Measurements from ENCODE around the gene GULP1. TPM values are rescaled to one million over a fixed set of nuclear protein-coding genes. Genes with fewer than 3 reads are reported as not detected.

The GULP1 gene
- total RNA-seq, 4 donors from 2014 or later = 27.1 to 49.0 (median 36.8) TPM

DNA sequence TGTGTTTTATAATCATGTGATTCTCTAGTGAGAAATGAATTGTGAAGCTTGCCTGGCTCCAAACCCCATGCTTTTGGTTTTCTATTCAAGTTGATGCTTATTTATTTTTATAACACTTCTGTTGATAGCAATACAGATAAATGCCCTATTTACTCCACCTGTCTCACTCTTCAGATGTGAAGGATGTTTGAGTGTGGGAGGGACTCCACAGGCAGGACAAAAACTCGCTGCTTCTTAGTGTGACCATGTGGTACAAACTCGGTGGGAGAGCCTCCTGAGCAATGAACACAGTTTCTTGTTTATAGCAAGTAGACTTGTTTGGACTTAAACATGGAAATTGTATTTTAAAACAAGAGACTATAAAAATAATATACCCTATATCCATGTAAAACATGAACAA lies 219.7 kb downstream of the GULP1 start:
- H3K27me3 ChIP-seq = no peaks in the 10 kb centered on the region
- intact Hi-C loops (cut with DNase I) = loop anchor here (5.0 to 10.0 kb wide), 2 partner anchors 219 to 1017 kb away; partner anchors contain the start of gene GULP1
- no peak overlapping the region for H3K27ac ChIP-seq (replicated peaks in 1 of 4)
- H3K4me3 ChIP-seq = no peak overlapping the region
- DNase-seq (ENCODE audit: extremely low spot score) = no peak
- peaks cover 0 to 8% (median 0%) of the 10 kb centered on the region in 4 donors for H3K4me1 ChIP-seq
- TF ChIP-seq, protein P1, sequence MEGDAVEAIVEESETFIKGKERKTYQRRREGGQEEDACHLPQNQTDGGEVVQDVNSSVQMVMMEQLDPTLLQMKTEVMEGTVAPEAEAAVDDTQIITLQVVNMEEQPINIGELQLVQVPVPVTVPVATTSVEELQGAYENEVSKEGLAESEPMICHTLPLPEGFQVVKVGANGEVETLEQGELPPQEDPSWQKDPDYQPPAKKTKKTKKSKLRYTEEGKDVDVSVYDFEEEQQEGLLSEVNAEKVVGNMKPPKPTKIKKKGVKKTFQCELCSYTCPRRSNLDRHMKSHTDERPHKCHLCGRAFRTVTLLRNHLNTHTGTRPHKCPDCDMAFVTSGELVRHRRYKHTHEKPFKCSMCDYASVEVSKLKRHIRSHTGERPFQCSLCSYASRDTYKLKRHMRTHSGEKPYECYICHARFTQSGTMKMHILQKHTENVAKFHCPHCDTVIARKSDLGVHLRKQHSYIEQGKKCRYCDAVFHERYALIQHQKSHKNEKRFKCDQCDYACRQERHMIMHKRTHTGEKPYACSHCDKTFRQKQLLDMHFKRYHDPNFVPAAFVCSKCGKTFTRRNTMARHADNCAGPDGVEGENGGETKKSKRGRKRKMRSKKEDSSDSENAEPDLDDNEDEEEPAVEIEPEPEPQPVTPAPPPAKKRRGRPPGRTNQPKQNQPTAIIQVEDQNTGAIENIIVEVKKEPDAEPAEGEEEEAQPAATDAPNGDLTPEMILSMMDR (IDR thresholded peaks at IDR 0.05) = no peak
- TF ChIP-seq EP300 (IDR thresholded peaks at IDR 0.05) = no peak
- TF ChIP-seq POLR2AphosphoS5 (IDR thresholded peaks at IDR 0.05) = no peak
- no peak for TF ChIP-seq POLR2A (IDR thresholded peaks at IDR 0.05; ENCODE audit: low read depth)
- H3K9me3 ChIP-seq = no peaks in the 10 kb centered on the region
- WGBS = 83% methylated on average over 2 of the region's 2 CpGs
- no peaks in the 10 kb centered on the region for H3K36me3 ChIP-seq

DNA sequence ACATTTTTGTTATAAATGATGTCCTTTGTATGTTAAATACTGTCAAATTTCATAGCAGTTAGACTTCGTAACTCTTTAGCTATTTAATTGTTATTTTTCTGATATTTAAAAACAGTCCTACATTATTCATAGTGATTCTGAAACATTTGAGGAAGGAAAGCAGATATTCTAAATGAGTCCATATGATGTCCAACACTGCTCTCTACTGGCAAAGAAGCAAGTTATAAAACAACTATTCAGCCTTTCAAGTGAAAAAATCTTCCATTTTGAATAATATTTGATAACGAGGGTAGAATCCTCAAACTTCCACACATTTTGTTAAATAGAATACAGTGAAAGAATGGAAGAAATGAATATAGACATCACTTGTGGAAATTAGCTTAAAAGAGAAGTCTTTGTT lies 220.8 kb downstream of the GULP1 start:
- Histone ChIP-seq H3K4me3 (no peak overlapping the region), H3K36me3 (no peaks in the 10 kb centered on the region), H3K4me1 (peaks cover 0 to 5% (median 2%) of the 10 kb centered on the region in 4 donors), H3K27me3 (no peaks in the 10 kb centered on the region), H3K9me3 (no peaks in the 10 kb centered on the region), H3K27ac (replicated peaks in 1 of 4) (no peak overlapping the region)
- 6% methylated on average over 2 of the region's 2 CpGs for WGBS
- intact Hi-C loops (cut with DNase I) = loop anchor here (5.0 to 10.0 kb wide), 2 partner anchors 220 to 1018 kb away; partner anchors contain the start of gene GULP1
- DNase-seq (ENCODE audit: extremely low spot score) = no peak
- TF ChIP-seq POLR2A (IDR thresholded peaks at IDR 0.05; ENCODE audit: low read depth) = no peak
- TF ChIP-seq, protein P1 (IDR thresholded peaks at IDR 0.05) = peak; percentile 48 to 53 (median 52)

DNA sequence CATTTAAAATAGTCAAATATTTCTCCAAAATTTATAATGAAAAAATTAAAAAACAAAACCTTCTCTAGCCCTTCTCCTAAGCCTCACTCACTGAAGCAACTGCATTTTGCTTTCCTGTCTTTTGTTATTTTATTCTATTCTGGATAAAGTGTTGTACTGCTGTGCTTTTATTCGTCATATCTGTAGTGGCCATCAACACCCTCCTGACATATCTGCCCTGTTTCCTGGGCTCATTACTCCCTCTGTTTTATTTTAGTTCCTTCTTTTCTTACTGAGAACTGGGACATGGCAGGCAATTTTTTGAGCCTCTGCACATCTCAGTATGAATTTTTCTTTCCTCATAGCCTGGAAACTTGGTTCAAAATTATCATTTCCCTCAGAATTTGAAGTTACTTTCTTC lies 224.2 kb downstream of the GULP1 start:
- Histone ChIP-seq H3K36me3 (no peaks in the 10 kb centered on the region), H3K27ac (replicated peaks in 1 of 4) (no peak overlapping the region), H3K27me3 (no peaks in the 10 kb centered on the region), H3K4me3 (no peak overlapping the region), H3K4me1 (peaks cover 4 to 25% (median 21%) of the 10 kb centered on the region in 4 donors), H3K9me3 (no peaks in the 10 kb centered on the region)
- TF ChIP-seq, protein P1 (IDR thresholded peaks at IDR 0.05) = no peak
- TF ChIP-seq POLR2A (IDR thresholded peaks at IDR 0.05; ENCODE audit: low read depth) = no peak
- no peak for TF ChIP-seq EP300 (IDR thresholded peaks at IDR 0.05)
- no peak for TF ChIP-seq POLR2AphosphoS5 (IDR thresholded peaks at IDR 0.05)
- DNase-seq (ENCODE audit: extremely low spot score) = no peak
- WGBS = 76% methylated on average over 1 of the region's 1 CpG
- intact Hi-C loops (cut with DNase I) = loop anchor here (10.0 kb wide), 1 partner anchor 1021 kb away; no protein-coding TSS in a partner anchor

DNA sequence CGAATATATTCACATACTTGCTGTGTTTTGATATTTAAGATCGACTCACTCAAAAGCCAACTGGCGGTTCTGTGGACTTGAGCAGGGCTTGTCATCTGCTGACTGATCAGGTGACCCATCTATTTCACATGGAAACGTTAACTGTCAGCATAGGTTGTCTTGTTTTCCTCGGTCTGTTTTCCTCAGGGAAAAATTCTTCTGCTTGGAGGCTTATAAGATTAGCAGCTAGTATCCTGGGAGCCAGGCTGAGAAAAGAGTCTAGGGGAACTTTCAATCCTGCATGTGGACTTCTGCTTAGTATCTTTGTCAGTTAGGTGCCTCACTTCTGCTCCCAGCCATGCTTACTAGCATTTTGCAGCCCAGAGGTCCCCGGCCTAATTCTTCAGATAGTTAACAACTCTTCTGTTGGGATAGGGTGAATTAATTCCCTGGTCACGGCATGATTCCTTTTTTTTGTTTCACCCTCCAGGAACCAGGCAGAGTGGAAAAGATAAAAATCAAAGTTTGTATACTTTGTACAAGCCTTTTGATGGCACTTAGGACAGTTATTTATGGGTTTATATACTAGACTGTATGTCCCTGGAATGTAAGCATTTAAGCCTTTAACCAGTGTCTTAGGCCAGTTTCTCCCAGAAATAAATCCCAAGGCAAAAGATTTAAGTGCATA lies 226.0 kb downstream of the GULP1 start:
- H3K4me1 ChIP-seq = peaks cover 4 to 25% (median 20%) of the 10 kb centered on the region in 4 donors
- no peak for DNase-seq (ENCODE audit: extremely low spot score)
- 74% methylated on average over 7 of the region's 7 CpGs for WGBS
- H3K4me3 ChIP-seq = no peak overlapping the region
- no peak for TF ChIP-seq EP300 (IDR thresholded peaks at IDR 0.05)
- TF ChIP-seq POLR2A (IDR thresholded peaks at IDR 0.05; ENCODE audit: low read depth) = no peak
- TF ChIP-seq POLR2AphosphoS5 (IDR thresholded peaks at IDR 0.05) = no peak
- TF ChIP-seq, protein P1 (IDR thresholded peaks at IDR 0.05) = no peak
- intact Hi-C loops (cut with DNase I) = loop anchor here (10.0 kb wide), 1 partner anchor 1023 kb away; no protein-coding TSS in a partner anchor
- H3K9me3 ChIP-seq = no peaks in the 10 kb centered on the region
- H3K36me3 ChIP-seq = no peaks in the 10 kb centered on the region
- H3K27ac ChIP-seq (replicated peaks in 1 of 4) = no peak overlapping the region
- no peaks in the 10 kb centered on the region for H3K27me3 ChIP-seq
